HG03066 (cell line): Measurements from ENCODE around the gene NKX2-4.

Source experiments
- ATAC-seq: cut with Tn5 transposase; IDR thresholded peaks from one replicate; pipeline ENCODE4 v1.9.1; 2021; ENCODE audit warnings: low read depth; ENCODE audit not compliant: unreplicated experiment

NKX2-4 gene

GRCh38 chr20:21364413-21364812, 32.9 kb downstream of the NKX2-4 start:
- no peak for ATAC-seq

- ATAC-seq = no peak
These were observed 36.1 kb downstream of the NKX2-4 start for GRCh38 chr20:21361266-21361665.

GRCh38 chr20:21360705-21361104, 36.6 kb downstream of the NKX2-4 start:
- no peak for ATAC-seq

- ATAC-seq = no peak
These were observed 38.6 kb downstream of the NKX2-4 start for GRCh38 chr20:21358737-21359136.

GRCh38 chr20:21357844-21358243, 39.5 kb downstream of the NKX2-4 start:
- no peak for ATAC-seq

GRCh38 chr20:21356386-21356785, 40.9 kb downstream of the NKX2-4 start:
- ATAC-seq = no peak

- ATAC-seq = no peak
These were observed 41.3 kb downstream of the NKX2-4 start for GRCh38 chr20:21355981-21356380.

GRCh38 chr20:21353236-21353635, 44.1 kb downstream of the NKX2-4 start:
- no peak for ATAC-seq

- no peak for ATAC-seq
These were observed 44.6 kb downstream of the NKX2-4 start for GRCh38 chr20:21352703-21353102.
